Measurements from ENCODE around the gene CEP290. TPM values are rescaled to one million over a fixed set of nuclear protein-coding genes. Genes with fewer than 3 reads are reported as not detected.

The CEP290 gene
- total RNA-seq, 2 experiments from 2014 or later = 12.6 to 13.7 TPM

DNA sequence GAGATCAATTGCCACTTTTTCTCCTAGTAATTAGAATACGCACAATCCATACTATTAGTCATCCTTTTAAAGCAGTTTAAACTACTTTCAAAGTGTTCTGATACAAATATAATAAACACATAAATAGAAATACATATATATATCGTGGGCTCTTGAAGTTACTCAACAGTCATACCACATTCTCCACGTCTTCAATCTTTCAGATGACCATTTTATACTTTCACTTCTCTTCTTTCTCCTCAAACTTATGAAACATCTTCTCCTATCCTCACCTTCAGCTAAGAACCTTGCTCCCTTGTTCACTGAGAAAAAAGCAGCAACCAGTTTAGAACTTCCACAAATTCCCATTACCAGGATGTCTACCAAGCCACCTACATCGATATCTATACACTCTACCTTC is 19.2 kb downstream of the CEP290 start:
- Mint-ChIP-seq H3K27me3 (no peaks in the 10 kb centered on the region), H3K36me3 (ENCODE audit: low read depth) (peaks cover 24% of the 10 kb centered on the region), H3K27ac (no peak overlapping the region), H3K4me3 (no peak overlapping the region), H3K9me3 (no peaks in the 10 kb centered on the region), H3K4me1 (ENCODE audit: low read depth) (no peaks in the 10 kb centered on the region)
- CTCF ChIA-PET = no interaction called here
- H3K27me3 ChIP-seq (ENCODE audit: control insufficient read depth in 1 of 2, insufficient read depth in 2 of 2, low read length in 2 of 2) = no peaks in the 10 kb centered on the region
- no peak for DNase-seq
- H3K4me1 ChIP-seq (ENCODE audit: insufficient read depth, low read length) = no peaks in the 10 kb centered on the region
- TF ChIP-seq, protein P1, sequence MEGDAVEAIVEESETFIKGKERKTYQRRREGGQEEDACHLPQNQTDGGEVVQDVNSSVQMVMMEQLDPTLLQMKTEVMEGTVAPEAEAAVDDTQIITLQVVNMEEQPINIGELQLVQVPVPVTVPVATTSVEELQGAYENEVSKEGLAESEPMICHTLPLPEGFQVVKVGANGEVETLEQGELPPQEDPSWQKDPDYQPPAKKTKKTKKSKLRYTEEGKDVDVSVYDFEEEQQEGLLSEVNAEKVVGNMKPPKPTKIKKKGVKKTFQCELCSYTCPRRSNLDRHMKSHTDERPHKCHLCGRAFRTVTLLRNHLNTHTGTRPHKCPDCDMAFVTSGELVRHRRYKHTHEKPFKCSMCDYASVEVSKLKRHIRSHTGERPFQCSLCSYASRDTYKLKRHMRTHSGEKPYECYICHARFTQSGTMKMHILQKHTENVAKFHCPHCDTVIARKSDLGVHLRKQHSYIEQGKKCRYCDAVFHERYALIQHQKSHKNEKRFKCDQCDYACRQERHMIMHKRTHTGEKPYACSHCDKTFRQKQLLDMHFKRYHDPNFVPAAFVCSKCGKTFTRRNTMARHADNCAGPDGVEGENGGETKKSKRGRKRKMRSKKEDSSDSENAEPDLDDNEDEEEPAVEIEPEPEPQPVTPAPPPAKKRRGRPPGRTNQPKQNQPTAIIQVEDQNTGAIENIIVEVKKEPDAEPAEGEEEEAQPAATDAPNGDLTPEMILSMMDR (IDR thresholded peaks at IDR 0.05) = no peak
- intact Hi-C loops (cut with DNase I, micrococcal nuclease) = no loop called here
- H3K36me3 ChIP-seq (ENCODE audit: insufficient read depth, low read length) = peaks cover 26% of the 10 kb centered on the region
- POLR2A ChIA-PET = interaction anchor here (2.1 kb wide), 1 partner anchor 19 kb away, joined by 7 read pairs; the partner anchor contains the start of genes CEP290 and TMTC3
- H3K4me3 ChIP-seq (ENCODE audit: low read length) = no peak overlapping the region
- no peak overlapping the region for H3K27ac ChIP-seq (ENCODE audit: low read depth in 1 of 2, low read length in 2 of 2)
- no peak for ATAC-seq (ENCODE audit: poor library complexity)
- H3K9me3 ChIP-seq (ENCODE audit: control insufficient read depth in 1 of 2, insufficient read depth in 1 of 2, low read length in 2 of 2) = no peaks in the 10 kb centered on the region

DNA sequence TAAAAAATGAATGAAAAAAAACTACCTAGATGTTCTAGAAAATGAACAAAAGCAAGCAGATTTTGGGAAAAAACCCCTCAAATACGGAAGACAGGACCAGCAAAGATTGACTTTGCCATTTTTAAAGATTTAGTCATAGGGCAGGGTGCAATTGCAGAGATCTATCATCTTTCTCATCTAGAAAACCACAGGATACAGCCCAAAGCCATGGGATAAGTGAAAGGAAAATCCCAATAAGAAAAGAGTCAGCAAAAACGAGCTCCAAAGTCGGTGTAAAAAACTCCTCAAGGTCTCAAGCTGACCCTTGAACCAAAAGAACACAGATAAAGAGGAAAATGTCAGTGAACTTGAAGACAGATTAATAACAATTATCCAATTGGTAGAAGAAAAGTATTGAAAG is 28.0 kb downstream of the CEP290 start:
- POLR2A ChIA-PET = no interaction called here
- TF ChIP-seq, protein P1 (IDR thresholded peaks at IDR 0.05) = no peak
- Histone ChIP-seq H3K36me3 (ENCODE audit: insufficient read depth, low read length) (peaks cover 34% of the 10 kb centered on the region), H3K4me3 (ENCODE audit: low read length) (no peak overlapping the region), H3K4me1 (ENCODE audit: insufficient read depth, low read length) (no peaks in the 10 kb centered on the region), H3K27me3 (ENCODE audit: control insufficient read depth in 1 of 2, insufficient read depth in 2 of 2, low read length in 2 of 2) (no peaks in the 10 kb centered on the region), H3K27ac (ENCODE audit: low read depth in 1 of 2, low read length in 2 of 2) (no peak overlapping the region), H3K9me3 (ENCODE audit: control insufficient read depth in 1 of 2, insufficient read depth in 1 of 2, low read length in 2 of 2) (no peaks in the 10 kb centered on the region)
- Mint-ChIP-seq H3K9me3 (no peaks in the 10 kb centered on the region), H3K36me3 (ENCODE audit: low read depth) (peaks cover 81% of the 10 kb centered on the region), H3K4me3 (no peak overlapping the region), H3K27me3 (no peaks in the 10 kb centered on the region), H3K4me1 (ENCODE audit: low read depth) (no peaks in the 10 kb centered on the region), H3K27ac (no peak overlapping the region)
- no peak for ATAC-seq (ENCODE audit: poor library complexity)
- no peak for DNase-seq
- CTCF ChIA-PET = no interaction called here
- intact Hi-C loops (cut with DNase I, micrococcal nuclease) = loop anchor here (5.0 to 10.0 kb wide), 2 partner anchors 901 to 1348 kb away; no protein-coding TSS in a partner anchor

DNA sequence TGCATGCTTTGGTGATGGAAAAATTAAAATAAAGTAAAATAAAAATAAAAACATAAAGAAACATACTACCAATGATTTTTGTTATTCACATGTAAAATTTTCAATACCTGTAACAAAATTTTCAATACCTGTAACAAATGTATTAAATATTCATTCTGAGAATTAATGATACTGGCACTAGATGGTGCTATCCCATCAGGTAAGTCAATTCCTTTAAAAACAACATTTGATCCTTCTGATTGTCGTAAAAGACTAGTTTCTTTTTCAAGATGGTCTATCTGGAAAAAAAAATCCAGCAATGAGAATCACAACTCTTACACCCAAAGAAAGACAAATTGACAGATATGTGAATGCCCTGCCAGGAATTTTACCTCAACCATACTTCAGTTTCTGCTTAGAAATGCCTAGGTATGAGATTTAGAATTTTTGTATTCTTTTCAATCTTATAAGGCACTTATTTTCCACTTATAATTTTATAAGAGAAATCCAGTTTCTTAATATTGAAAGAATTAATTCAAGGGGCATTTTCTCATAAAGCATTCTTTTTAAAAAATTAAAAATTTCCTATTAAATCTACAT is 30.7 kb downstream of the CEP290 start:
- ChIA-PET POLR2A (no interaction called here), CTCF (no interaction called here)
- TF ChIP-seq, protein P1 (IDR thresholded peaks at IDR 0.05) = peak; percentile 44
- H3K36me3 Mint-ChIP-seq (ENCODE audit: low read depth) = peaks cover 75% of the 10 kb centered on the region
- H3K36me3 ChIP-seq (ENCODE audit: insufficient read depth, low read length) = peaks cover 32% of the 10 kb centered on the region
- ATAC-seq (ENCODE audit: poor library complexity) (no peak), DNase-seq (peak in 3 of 14 experiments; percentile 45 to 52 (median 46))
- H3K4me1 ChIP-seq (ENCODE audit: insufficient read depth, low read length) = no peaks in the 10 kb centered on the region
- H3K9me3 Mint-ChIP-seq = no peaks in the 10 kb centered on the region
- H3K27me3 ChIP-seq (ENCODE audit: control insufficient read depth in 1 of 2, insufficient read depth in 2 of 2, low read length in 2 of 2) = no peaks in the 10 kb centered on the region
- H3K9me3 ChIP-seq (ENCODE audit: control insufficient read depth in 1 of 2, insufficient read depth in 1 of 2, low read length in 2 of 2) = no peaks in the 10 kb centered on the region
- no peak overlapping the region for H3K27ac ChIP-seq (ENCODE audit: low read depth in 1 of 2, low read length in 2 of 2)
- no peak overlapping the region for H3K27ac Mint-ChIP-seq
- H3K4me3 ChIP-seq (ENCODE audit: low read length) = no peak overlapping the region
- H3K4me1 Mint-ChIP-seq (ENCODE audit: low read depth) = no peaks in the 10 kb centered on the region
- no peaks in the 10 kb centered on the region for H3K27me3 Mint-ChIP-seq
- H3K4me3 Mint-ChIP-seq = no peak overlapping the region
- intact Hi-C loops (cut with DNase I, micrococcal nuclease) = loop anchor here (2.0 to 10.0 kb wide), 3 partner anchors 904 to 1414 kb away; partner anchors contain the start of gene GALNT4 (in 1 of the 2)

Data from CD4-positive, alpha-beta T cell (primary cell).